ENCODE data around the gene RNLS. TPM values are rescaled to one million over a fixed set of nuclear protein-coding genes. Genes with fewer than 3 reads are reported as not detected.

Gene RNLS
- total RNA-seq, 4 donors from 2014 or later, result 8.7 to 19.7 (median 12.9) TPM

GRCh38 chr10:88530093-88530492 is 53.0 kb downstream of the RNLS start:
- no peak for TF ChIP-seq POLR2A (IDR thresholded peaks at IDR 0.05)
- TF ChIP-seq, protein P1, sequence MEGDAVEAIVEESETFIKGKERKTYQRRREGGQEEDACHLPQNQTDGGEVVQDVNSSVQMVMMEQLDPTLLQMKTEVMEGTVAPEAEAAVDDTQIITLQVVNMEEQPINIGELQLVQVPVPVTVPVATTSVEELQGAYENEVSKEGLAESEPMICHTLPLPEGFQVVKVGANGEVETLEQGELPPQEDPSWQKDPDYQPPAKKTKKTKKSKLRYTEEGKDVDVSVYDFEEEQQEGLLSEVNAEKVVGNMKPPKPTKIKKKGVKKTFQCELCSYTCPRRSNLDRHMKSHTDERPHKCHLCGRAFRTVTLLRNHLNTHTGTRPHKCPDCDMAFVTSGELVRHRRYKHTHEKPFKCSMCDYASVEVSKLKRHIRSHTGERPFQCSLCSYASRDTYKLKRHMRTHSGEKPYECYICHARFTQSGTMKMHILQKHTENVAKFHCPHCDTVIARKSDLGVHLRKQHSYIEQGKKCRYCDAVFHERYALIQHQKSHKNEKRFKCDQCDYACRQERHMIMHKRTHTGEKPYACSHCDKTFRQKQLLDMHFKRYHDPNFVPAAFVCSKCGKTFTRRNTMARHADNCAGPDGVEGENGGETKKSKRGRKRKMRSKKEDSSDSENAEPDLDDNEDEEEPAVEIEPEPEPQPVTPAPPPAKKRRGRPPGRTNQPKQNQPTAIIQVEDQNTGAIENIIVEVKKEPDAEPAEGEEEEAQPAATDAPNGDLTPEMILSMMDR (IDR thresholded peaks at IDR 0.05), result no peak
- DNase-seq, result no peak
- no peaks in the 10 kb centered on the region for H3K4me1 ChIP-seq
- H3K9me3 ChIP-seq, result no peaks in the 10 kb centered on the region
- H3K27me3 ChIP-seq, result no peaks in the 10 kb centered on the region
- intact Hi-C loops (cut with DNase I; ENCODE audit: low total_unique reads), result no loop called here
- H3K4me3 ChIP-seq, result no peak overlapping the region
- no peaks in the 10 kb centered on the region for H3K36me3 ChIP-seq
- no peak overlapping the region for H3K27ac ChIP-seq

- TF ChIP-seq, protein P1 (IDR thresholded peaks at IDR 0.05), result no peak
- TF ChIP-seq POLR2A (IDR thresholded peaks at IDR 0.05), result no peak
- no peak for DNase-seq
- Histone ChIP-seq H3K27ac (no peak overlapping the region), H3K27me3 (no peaks in the 10 kb centered on the region), H3K4me3 (no peak overlapping the region), H3K4me1 (no peaks in the 10 kb centered on the region), H3K9me3 (no peaks in the 10 kb centered on the region), H3K36me3 (no peaks in the 10 kb centered on the region)
- intact Hi-C loops (cut with DNase I; ENCODE audit: low total_unique reads), result no loop called here
Observed at GRCh38 chr10:88528806-88529570, 54.1 kb downstream of the RNLS start.

DNA sequence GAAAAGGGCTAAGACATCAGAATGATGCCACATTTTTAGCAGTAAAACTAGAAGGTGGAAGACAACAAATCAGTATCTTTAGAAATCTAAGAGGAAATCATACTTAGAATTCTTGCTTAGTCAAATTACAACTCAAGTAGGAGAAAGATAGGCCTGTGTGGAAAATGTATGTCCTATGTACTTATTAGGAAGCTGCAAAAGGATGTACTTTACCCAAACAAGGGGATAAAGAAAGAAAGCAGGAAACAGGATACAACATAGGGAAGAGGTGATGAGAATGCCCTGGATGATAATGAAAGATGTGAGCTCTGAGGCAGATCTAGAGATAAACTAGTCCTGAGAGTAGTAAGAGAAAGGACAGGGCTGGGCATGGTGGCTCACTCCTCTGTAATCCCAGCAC is 54.9 kb downstream of the RNLS start:
- no peaks in the 10 kb centered on the region for H3K4me1 ChIP-seq
- no peak for TF ChIP-seq POLR2A (IDR thresholded peaks at IDR 0.05)
- TF ChIP-seq, protein P1 (IDR thresholded peaks at IDR 0.05), result no peak
- intact Hi-C loops (cut with DNase I; ENCODE audit: low total_unique reads), result no loop called here
- no peak for DNase-seq
- no peak overlapping the region for H3K4me3 ChIP-seq
- no peaks in the 10 kb centered on the region for H3K27me3 ChIP-seq
- H3K27ac ChIP-seq, result no peak overlapping the region
- H3K9me3 ChIP-seq, result no peaks in the 10 kb centered on the region
- no peaks in the 10 kb centered on the region for H3K36me3 ChIP-seq

- Histone ChIP-seq H3K4me3 (no peak overlapping the region), H3K9me3 (no peaks in the 10 kb centered on the region), H3K4me1 (peaks cover 0 to 3% of the 10 kb centered on the region in 2 donors), H3K36me3 (no peaks in the 10 kb centered on the region), H3K27me3 (no peaks in the 10 kb centered on the region), H3K27ac (no peak overlapping the region)
- no peak for DNase-seq
- TF ChIP-seq, protein P1 (IDR thresholded peaks at IDR 0.05), result no peak
- TF ChIP-seq POLR2A (IDR thresholded peaks at IDR 0.05), result no peak
- intact Hi-C loops (cut with DNase I; ENCODE audit: low total_unique reads), result no loop called here
Observed at GRCh38 chr10:88527245-88527644, 55.9 kb downstream of the RNLS start.

GRCh38 chr10:88526501-88527105 is 56.5 kb downstream of the RNLS start:
- H3K4me3 ChIP-seq, result no peak overlapping the region
- H3K9me3 ChIP-seq, result no peaks in the 10 kb centered on the region
- H3K27me3 ChIP-seq, result no peaks in the 10 kb centered on the region
- peaks cover 0 to 5% of the 10 kb centered on the region in 2 donors for H3K4me1 ChIP-seq
- no peaks in the 10 kb centered on the region for H3K36me3 ChIP-seq
- no peak for DNase-seq
- no peak for TF ChIP-seq POLR2A (IDR thresholded peaks at IDR 0.05)
- TF ChIP-seq, protein P1 (IDR thresholded peaks at IDR 0.05), result no peak
- intact Hi-C loops (cut with DNase I; ENCODE audit: low total_unique reads), result no loop called here
- H3K27ac ChIP-seq, result no peak overlapping the region
